GM12873 (cell line): Measurements from ENCODE around the gene PDLIM5.

ENCODE experiments used
- CTCF ChIP-seq: IDR thresholded peaks from 2 replicates; pipeline ENCODE4 v1.5.1; 2012; ENCODE audit warnings: low read depth, mild to moderate bottlenecking, moderate library complexity, low read length, control low read depth; ENCODE audit not compliant: insufficient read depth; ENCODE audit errors: missing control alignments

PDLIM5 gene

GRCh38 chr4:94484818-94485217 lies 33.1 kb downstream of the PDLIM5 start:
- TF ChIP-seq CTCF = no peak

GRCh38 chr4:94486372-94486801 lies 34.6 kb downstream of the PDLIM5 start:
- no peak for TF ChIP-seq CTCF

GRCh38 chr4:94488670-94489069 lies 36.9 kb downstream of the PDLIM5 start:
- TF ChIP-seq CTCF = no peak

- no peak for TF ChIP-seq CTCF
Measured at GRCh38 chr4:94489098-94489497, 37.4 kb downstream of the PDLIM5 start.

GRCh38 chr4:94490437-94490836 lies 38.7 kb downstream of the PDLIM5 start:
- no peak for TF ChIP-seq CTCF

GRCh38 chr4:94491322-94491721 lies 39.6 kb downstream of the PDLIM5 start:
- no peak for TF ChIP-seq CTCF

- no peak for TF ChIP-seq CTCF
Measured at GRCh38 chr4:94495408-94495807, 43.7 kb downstream of the PDLIM5 start.
